GM12878 (cell line): Measurements from ENCODE around the gene FGGY. TPM values are rescaled to one million over a fixed set of nuclear protein-coding genes. Genes with fewer than 3 reads are reported as not detected.

Experiments used
- ATAC-seq: fragments of 200-7000 bp; cut with Tn5 transposase; 3 replicates; pipeline ENCODE4 v1.9.1; 2020; ENCODE audit warnings: mild to moderate bottlenecking, moderate library complexity
- BruUV-seq: library from RNA; stranded (reverse); fragments of 400-500 nt; replicated peaks from 2 replicates; lab custom pipeline; 2021; lab: Mats Ljungman, UMichigan
- CTCF ChIA-PET: fragments of 300-600 bp; sonication (Branson Sonifier 250); formaldehyde crosslinking; extraction: SDS; loops from one replicate; lab custom pipeline; 2021; ENCODE audit warnings: inconsistent platforms; lab: Yijun Ruan, JAX
- POLR2A ChIA-PET: fragments of 350-600 bp; formaldehyde crosslinking; extraction: SDS; loops from one replicate; lab custom pipeline; 2021; ENCODE audit warnings: inconsistent platforms; lab: Charles Lee
- RAD21 ChIA-PET: fragments of 300-600 bp; sonication (Branson Sonifier 250); formaldehyde crosslinking; loops from one replicate; lab custom pipeline; 2023; ENCODE audit warnings: antibody characterized with exemption; ENCODE audit not compliant: unreplicated experiment; lab: Charles Lee
- SMC1A ChIA-PET: fragments of 300-600 bp; sonication (Branson Sonifier 250); formaldehyde crosslinking; loops from one replicate; lab custom pipeline; 2023; ENCODE audit not compliant: unreplicated experiment, uncharacterized antibody; lab: Charles Lee
- DNase-seq: peaks from one replicate; pipeline ENCODE4 v3.0.0-alpha.2; 2011; ENCODE audit warnings: low read depth, low spot score
- FAIRE-seq: peaks from 3 replicates; lab custom pipeline; 2011; peaks lifted over from hg19 to GRCh38; lab: Jason Lieb, UNC
- H2AFZ ChIP-seq: 2 replicates; pipeline ENCODE4 v1.6.0; 2011; ENCODE audit warnings: low read depth, low read length, control low read depth; ENCODE audit not compliant: control insufficient read depth
- H3K27ac ChIP-seq: 2 replicates; pipeline ENCODE4 v1.5.1; 2011; ENCODE audit warnings: control low read depth; ENCODE audit not compliant: control insufficient read depth, insufficient read depth
- H3K27me3 ChIP-seq, 2 experiments: replicated peaks in 1 of 2; 2 replicates each; pipeline versions ENCODE4 v1.6.0 to v1.6.1; 2011; ENCODE audit warnings: low read length in 1 of 2; ENCODE audit not compliant: control insufficient read depth in 2 of 2, insufficient read depth in 2 of 2
- H3K36me3 ChIP-seq, 2 experiments: 2 replicates each; pipeline ENCODE4 v1.5.1; 2011; ENCODE audit warnings: low read length in 1 of 2; ENCODE audit not compliant: control insufficient read depth in 2 of 2, insufficient read depth in 2 of 2
- H3K4me1 ChIP-seq: 2 replicates; pipeline ENCODE4 v1.6.1; 2011; ENCODE audit warnings: mild to moderate bottlenecking, low read length, moderate library complexity, mixed read lengths; ENCODE audit not compliant: control insufficient read depth, insufficient read depth
- H3K4me2 ChIP-seq: 2 replicates; pipeline ENCODE4 v1.6.0; 2011; ENCODE audit warnings: control low read depth; ENCODE audit not compliant: control insufficient read depth, insufficient read depth
- H3K4me3 ChIP-seq: fragments of 200-600 bp; sonication (generic); 2 replicates; pipeline ENCODE4 v1.5.1; 2016
- H3K79me2 ChIP-seq: 2 replicates; pipeline ENCODE4 v1.6.0; 2011; ENCODE audit warnings: low read length; ENCODE audit not compliant: control insufficient read depth, insufficient read depth
- H3K9ac ChIP-seq: 2 replicates; pipeline ENCODE4 v1.8.0; 2011; ENCODE audit warnings: low read length, control low read depth, mixed read lengths; ENCODE audit not compliant: control insufficient read depth, insufficient read depth
- H3K9me3 ChIP-seq: replicated peaks from 3 replicates; pipeline ENCODE4 v1.5.1; 2011; ENCODE audit warnings: mild to moderate bottlenecking, low read length; ENCODE audit not compliant: control insufficient read depth, insufficient read depth
- H4K20me1 ChIP-seq: 2 replicates; pipeline ENCODE4 v1.6.0; 2011; ENCODE audit not compliant: control insufficient read depth, insufficient read depth
- CBX3 ChIP-seq: fragments of 200-600 bp; sonication (generic); IDR thresholded peaks from 2 replicates; pipeline ENCODE4 v1.6.1; 2016; ENCODE audit warnings: low read depth, borderline replicate concordance
- HSF1 ChIP-seq: fragments of 150-350 bp; IDR thresholded peaks from 2 replicates; pipeline ENCODE4 v1.6.1; 2014; ENCODE audit warnings: mild to moderate bottlenecking, low read depth, low read length
- JUND ChIP-seq: IDR thresholded peaks from 2 replicates; pipeline ENCODE4 v1.6.1; 2012; ENCODE audit warnings: low read depth, mild to moderate bottlenecking, low read length, improper control_type of control experiment, moderate library complexity
- MLLT1 ChIP-seq: fragments of 450-650 bp; IDR thresholded peaks from 2 replicates; pipeline ENCODE4 v1.6.1; 2016; ENCODE audit warnings: mild to moderate bottlenecking
- MYB ChIP-seq: fragments of 150-350 bp; IDR thresholded peaks from 2 replicates; pipeline ENCODE4 v1.6.1; 2014; ENCODE audit warnings: mild to moderate bottlenecking, low read depth, low read length, borderline replicate concordance
- PKNOX1 ChIP-seq: fragments of 450-650 bp; IDR thresholded peaks from 2 replicates; pipeline ENCODE4 v1.6.1; 2016; ENCODE audit warnings: mild to moderate bottlenecking
- RCOR1 ChIP-seq: conservative IDR thresholded peaks from 2 replicates; pipeline ENCODE4 v1.6.1; 2012; ENCODE audit warnings: low read depth, low read length, improper control_type of control experiment
- SIX5 ChIP-seq: IDR thresholded peaks from 2 replicates; pipeline ENCODE4 v1.6.1; 2011; ENCODE audit warnings: mild to moderate bottlenecking, low read depth, low read length, moderate library complexity; ENCODE audit not compliant: severe bottlenecking
- SMARCA5 ChIP-seq: fragments of 450-650 bp; IDR thresholded peaks from 2 replicates; pipeline ENCODE4 v1.6.1; 2017; ENCODE audit warnings: mild to moderate bottlenecking
- STAT1 ChIP-seq: fragments of 450-650 bp; conservative IDR thresholded peaks from 2 replicates; pipeline ENCODE4 v1.6.1; 2014; ENCODE audit warnings: antibody characterized with exemption, mild to moderate bottlenecking
- WGBS: methylation state at CpG from one replicate; pipeline ENCODE4 v1.1.6; 2016; ENCODE audit warnings: low lambda C conversion rate; ENCODE audit not compliant: insufficient replicate concordance, insufficient coverage; ENCODE audit errors: missing lambda C conversion rate; 5-methylcytosine and 5-hydroxymethylcytosine counted together
- in situ Hi-C: fragments of 300-500 bp; cut with MboI; formaldehyde crosslinking; loops from 9 replicates; pipeline ENCODE4 v1.14.3; 2018; ENCODE audit warnings: mixed read lengths
- intact Hi-C: fragments of 100-400 bp; cut with micrococcal nuclease; formaldehyde crosslinking; loops from one replicate; pipeline ENCODE4 v1.14.2; 2022; ENCODE audit not compliant: unreplicated experiment
- polyA plus RNA-seq, 11 experiments: library from polyadenylated mRNA; depleted of rRNA in 4 of 11; unstranded in 6 of 11; stranded (reverse) in 5 of 11; fragments of >200 nt; fragmentation: Nextera tagmentation in 4 of 11; fragmentation: Illumina TruSeq in 1 of 11; extraction: Ambion mirVana in 4 of 11; extraction: Trizol in 1 of 11; gene quantifications; 1 replicate in 1 of 11; 2 replicates in 10 of 11; pipeline versions ENCODE4 v1.2.1 to v1.2.3, GENCODE V29; 2011 to 2016; ENCODE audit warnings: inconsistent platforms in 2 of 11, missing spikeins in 2 of 11, low read depth in 1 of 11
- total RNA-seq, 4 experiments: library from RNA; depleted of rRNA in 3 of 4; stranded (reverse); fragments of >200 nt in 3 of 4; fragmentation: Illumina TruSeq in 1 of 4; extraction: Trizol in 1 of 4; gene quantifications; 2 replicates each; pipeline versions ENCODE4 v1.2.1 to v1.2.3, GENCODE V29; 2013 to 2021

FGGY gene
- total and polyA plus RNA-seq, 10 of the 15 experiments (the other 5 are each of a cell fraction or from before 2014, with no cell fraction given), result 6.2 to 11.9 (median 7.5) TPM

- no peaks in the 10 kb centered on the region for H3K27me3 ChIP-seq
- WGBS, result 62% methylated on average over 6 of the region's 6 CpGs
- TF ChIP-seq JUND (no peak), CBX3 (no peak)
- no peaks in the 10 kb centered on the region for H3K9me3 ChIP-seq
- SMC1A ChIA-PET, result interaction anchor here (1.0 to 1.5 kb wide), 3 partner anchors 9 to 40 kb away, joined by 4 to 5 read pairs (median 5); no protein-coding TSS in a partner anchor
- RAD21 ChIA-PET, result interaction anchor here (1.4 kb wide), 1 partner anchor 8 kb away, joined by 4 read pairs; no protein-coding TSS in a partner anchor
- DNase-seq (no peak), ATAC-seq (no peak), FAIRE-seq (no peak)
- no peaks in the 10 kb centered on the region for H3K4me1 ChIP-seq
- no peak overlapping the region for H3K4me2 ChIP-seq
- CTCF ChIA-PET, result interaction anchor here (1.1 kb wide), 2 partner anchors 10 to 15 kb away, joined by 3 read pairs; no protein-coding TSS in a partner anchor
- H2AFZ ChIP-seq, result no peak overlapping the region
- H4K20me1 ChIP-seq, result no peaks in the 10 kb centered on the region
- POLR2A ChIA-PET, result interaction anchor here (0.8 kb wide), 1 partner anchor 9 kb away, joined by 3 read pairs; no protein-coding TSS in a partner anchor
- H3K4me3 ChIP-seq, result no peak overlapping the region
- H3K36me3 ChIP-seq, result no peaks in the 10 kb centered on the region
- no peaks in the 10 kb centered on the region for H3K79me2 ChIP-seq
- intact Hi-C loops, result no loop called here
- H3K9ac ChIP-seq, result no peak overlapping the region
- no peak overlapping the region for H3K27ac ChIP-seq
- no TSS peak for BruUV-seq
- in situ Hi-C loops, result no loop called here
Observed at GRCh38 chr1:59367301-59368007, 70.6 kb downstream of the FGGY start.

- ChIA-PET SMC1A (interaction anchor here (0.8 to 1.5 kb wide), 3 partner anchors 9 to 39 kb away, joined by 3 to 5 read pairs (median 4); no protein-coding TSS in a partner anchor), POLR2A (interaction anchor here (0.8 kb wide), 1 partner anchor 9 kb away, joined by 3 read pairs; no protein-coding TSS in a partner anchor), RAD21 (interaction anchor here (1.4 kb wide), 1 partner anchor 9 kb away, joined by 4 read pairs; no protein-coding TSS in a partner anchor), CTCF (interaction anchor here (1.1 kb wide), 1 partner anchor 11 kb away, joined by 3 read pairs; no protein-coding TSS in a partner anchor)
- H3K27me3 ChIP-seq, result no peaks in the 10 kb centered on the region
- FAIRE-seq (no peak), ATAC-seq (no peak), DNase-seq (no peak)
- H3K36me3 ChIP-seq, result no peaks in the 10 kb centered on the region
- no peak overlapping the region for H3K4me2 ChIP-seq
- WGBS, result 85% methylated on average over 5 of the region's 5 CpGs
- H2AFZ ChIP-seq, result no peak overlapping the region
- H3K9ac ChIP-seq, result no peak overlapping the region
- intact Hi-C loops, result no loop called here
- no peaks in the 10 kb centered on the region for H3K9me3 ChIP-seq
- in situ Hi-C loops, result no loop called here
- no peaks in the 10 kb centered on the region for H3K4me1 ChIP-seq
- no peak overlapping the region for H3K27ac ChIP-seq
- no peaks in the 10 kb centered on the region for H4K20me1 ChIP-seq
- no peaks in the 10 kb centered on the region for H3K79me2 ChIP-seq
- H3K4me3 ChIP-seq, result no peak overlapping the region
- BruUV-seq, result no TSS peak
- TF ChIP-seq RCOR1 (no peak), STAT1 (no peak), MLLT1 (no peak), SIX5 (no peak), HSF1 (no peak), PKNOX1 (no peak), SMARCA5 (no peak), JUND (no peak), MYB (no peak)
Observed at GRCh38 chr1:59368008-59368670, 71.2 kb downstream of the FGGY start.
